Upper lobe of left lung (tissue), 6 donors: ENCODE data around the gene SMIM29. TPM values are rescaled to one million over a fixed set of nuclear protein-coding genes. Genes with fewer than 3 reads are reported as not detected.
"Not testable (repeated sequence)": the region's sequence is repeated elsewhere in the genome, so short reads cannot be mapped to it uniquely, and the experiment has no call there.

Experiments
- ATAC-seq, 2 donors: fragments of 200-7000 bp; cut with Tn5 transposase; one replicate each; pipeline ENCODE4 v1.9.1; 2022; ENCODE audit warnings: mild to moderate bottlenecking in 2 of 2, moderate library complexity in 2 of 2; ENCODE audit not compliant: low FRiP score in 2 of 2
- DNase-seq, 2 donors: peaks; one replicate each; pipeline ENCODE4 v3.0.0-alpha.2; 2019 to 2020
- H3K27ac ChIP-seq, 4 donors: fragments of 200-600 bp; sonication (generic); one replicate each; pipeline ENCODE4 v1.5.1; 2016 to 2019
- H3K27me3 ChIP-seq, 4 donors: fragments of 200-600 bp; sonication (generic); one replicate each; pipeline ENCODE4 v1.5.1; 2017 to 2019
- H3K36me3 ChIP-seq, 4 donors: fragments of 200-600 bp; sonication (generic); one replicate each; pipeline ENCODE4 v1.5.1; 2016 to 2019
- H3K4me1 ChIP-seq, 4 donors: fragments of 200-600 bp; sonication (generic); one replicate each; pipeline ENCODE4 v1.5.1; 2018 to 2019
- H3K4me3 ChIP-seq, 4 donors: fragments of 200-600 bp; sonication (generic); one replicate each; pipeline ENCODE4 v1.5.1; 2017 to 2019; ENCODE audit warnings: mild to moderate bottlenecking in 2 of 4, moderate library complexity in 1 of 4
- H3K9me3 ChIP-seq, 4 donors: fragments of 200-600 bp; sonication (generic); one replicate each; pipeline ENCODE4 v1.5.1; 2018 to 2019
- EP300 ChIP-seq, 4 donors: sonication (generic); formaldehyde crosslinking; IDR thresholded peaks; one replicate each; pipeline ENCODE4 v1.5.1; 2017; ENCODE audit warnings: antibody characterized with exemption in 4 of 4, control low read depth in 2 of 4
- POLR2A ChIP-seq, 4 donors: fragments of 450-650 bp; IDR thresholded peaks; one replicate each; pipeline ENCODE4 v1.5.1; 2016 to 2017; ENCODE audit warnings: antibody characterized with exemption in 4 of 4, mild to moderate bottlenecking in 2 of 4
- POLR2AphosphoS5 ChIP-seq, 2 donors: sonication (generic); formaldehyde crosslinking; IDR thresholded peaks; one replicate each; pipeline ENCODE4 v1.5.1; 2017; ENCODE audit warnings: antibody characterized with exemption in 2 of 2
- WGBS, 2 donors: methylation state at CpG; one replicate each; pipeline ENCODE4 v1.1.5; 2017 to 2018; 5-methylcytosine and 5-hydroxymethylcytosine counted together
- total RNA-seq, 6 donors: library from RNA; depleted of rRNA in 4 of 6; stranded (reverse); fragments of >200 nt in 4 of 6; gene quantifications; one replicate each; pipeline versions ENCODE4 v1.1.0 to v1.2.1, GENCODE V29; 2016 to 2021
- TF ChIP-seq, protein P1 (sequence below), 6 experiments: fragments of 450-650 bp in 4 of 6; fragments of 200-600 bp in 2 of 6; sonication (generic) in 2 of 6; IDR thresholded peaks; one replicate each; pipeline ENCODE4 v1.5.1; 2016 to 2019; ENCODE audit warnings: antibody characterized with exemption in 6 of 6
- donor health status: DM: no; HTN: no; CAD: no; lungs with moderate emphysema.
- donor health status: DM: no; HTN: yes; CAD: no; lungs with severe emphysema.

The SMIM29 gene
- total RNA-seq, 6 donors from 2014 or later: 12.6 to 42.2 (median 34.9) TPM

DNA sequence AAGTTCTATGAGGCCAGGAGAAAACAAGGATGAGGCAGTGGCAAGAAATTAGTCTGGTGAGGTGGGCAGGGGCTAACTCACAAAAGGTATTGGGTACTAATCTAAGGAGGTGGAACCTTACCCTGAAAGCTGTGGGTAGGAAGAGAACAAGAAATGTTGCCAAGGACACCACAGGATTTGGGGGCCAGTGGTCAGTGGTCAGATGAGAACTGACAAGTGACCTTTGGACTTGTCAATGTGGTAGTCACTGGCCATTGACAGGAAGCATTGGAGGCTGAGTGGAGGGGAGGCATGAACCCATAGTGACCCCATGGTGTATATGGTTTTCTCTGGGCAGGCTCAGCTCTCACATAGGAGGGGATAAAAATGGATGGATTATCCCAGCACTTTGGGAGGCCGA lies 25.3 kb upstream of the SMIM29 start:
- peak overlapping the region in 3 of 4 donors; percentile 50 to 71 (median 71) for H3K27ac ChIP-seq
- ATAC-seq (no peak), DNase-seq (no peak)
- H3K4me1 ChIP-seq: peaks cover 13 to 27% (median 18%) of the 10 kb centered on the region in 4 donors
- no peaks in the 10 kb centered on the region for H3K27me3 ChIP-seq
- H3K36me3 ChIP-seq: peaks cover 0 to 5% (median under 1%) of the 10 kb centered on the region in 4 donors
- no peak overlapping the region for H3K4me3 ChIP-seq
- no peaks in the 10 kb centered on the region for H3K9me3 ChIP-seq
- WGBS, 2 donors: 92 to 94% methylated on average over 1 of the region's 1 CpG
- TF ChIP-seq, protein P1, sequence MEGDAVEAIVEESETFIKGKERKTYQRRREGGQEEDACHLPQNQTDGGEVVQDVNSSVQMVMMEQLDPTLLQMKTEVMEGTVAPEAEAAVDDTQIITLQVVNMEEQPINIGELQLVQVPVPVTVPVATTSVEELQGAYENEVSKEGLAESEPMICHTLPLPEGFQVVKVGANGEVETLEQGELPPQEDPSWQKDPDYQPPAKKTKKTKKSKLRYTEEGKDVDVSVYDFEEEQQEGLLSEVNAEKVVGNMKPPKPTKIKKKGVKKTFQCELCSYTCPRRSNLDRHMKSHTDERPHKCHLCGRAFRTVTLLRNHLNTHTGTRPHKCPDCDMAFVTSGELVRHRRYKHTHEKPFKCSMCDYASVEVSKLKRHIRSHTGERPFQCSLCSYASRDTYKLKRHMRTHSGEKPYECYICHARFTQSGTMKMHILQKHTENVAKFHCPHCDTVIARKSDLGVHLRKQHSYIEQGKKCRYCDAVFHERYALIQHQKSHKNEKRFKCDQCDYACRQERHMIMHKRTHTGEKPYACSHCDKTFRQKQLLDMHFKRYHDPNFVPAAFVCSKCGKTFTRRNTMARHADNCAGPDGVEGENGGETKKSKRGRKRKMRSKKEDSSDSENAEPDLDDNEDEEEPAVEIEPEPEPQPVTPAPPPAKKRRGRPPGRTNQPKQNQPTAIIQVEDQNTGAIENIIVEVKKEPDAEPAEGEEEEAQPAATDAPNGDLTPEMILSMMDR (IDR thresholded peaks at IDR 0.05): no peak
- no peak for TF ChIP-seq EP300 (IDR thresholded peaks at IDR 0.05)
- no peak for TF ChIP-seq POLR2AphosphoS5 (IDR thresholded peaks at IDR 0.05)
- TF ChIP-seq POLR2A (IDR thresholded peaks at IDR 0.05): no peak

DNA sequence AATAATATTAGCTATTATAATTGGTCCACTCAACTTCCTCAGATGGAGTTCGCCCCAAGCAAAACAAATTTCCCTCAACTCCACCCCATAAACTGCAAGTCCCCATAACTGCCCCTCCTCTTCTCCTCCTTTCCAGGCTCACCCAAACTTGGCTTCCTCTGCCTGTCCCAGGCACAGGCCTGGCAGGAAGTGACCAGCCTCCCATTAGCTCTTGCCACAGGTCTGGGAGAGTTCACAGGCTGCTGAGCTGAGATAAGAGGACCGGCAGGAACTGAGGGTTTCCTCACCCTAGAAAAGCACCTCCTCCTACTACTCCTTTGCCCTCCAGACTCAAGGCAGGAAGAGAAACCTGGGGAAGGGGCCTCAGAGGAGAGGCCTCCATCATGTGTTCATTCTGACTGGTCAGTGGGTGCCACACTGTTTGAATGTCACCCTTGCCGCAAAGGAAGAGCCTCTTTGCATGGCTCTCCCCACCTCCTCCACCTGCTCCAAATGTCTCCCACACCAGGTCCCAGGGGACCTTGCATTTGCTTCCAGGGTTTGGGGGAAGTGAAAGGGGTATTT lies 24.5 kb upstream of the SMIM29 start:
- peaks cover 13 to 27% (median 18%) of the 10 kb centered on the region in 4 donors for H3K4me1 ChIP-seq
- WGBS, 2 donors: 38 to 51% methylated on average over 2 to 3 of the region's 3 CpGs
- H3K27me3 ChIP-seq: no peaks in the 10 kb centered on the region
- H3K36me3 ChIP-seq: peaks cover 0 to 1% (median 0%) of the 10 kb centered on the region in 4 donors
- H3K27ac ChIP-seq: peak overlapping the region in 3 of 4 donors; percentile 50 to 71 (median 71)
- ATAC-seq (peak; percentile 74 to 83), DNase-seq (peak in 1 of 2 donors; percentile 70)
- TF ChIP-seq EP300 (IDR thresholded peaks at IDR 0.05) (peak in 2 of 4 donors; percentile 31 to 52), POLR2AphosphoS5 (IDR thresholded peaks at IDR 0.05) (peak in 1 of 2 donors; percentile 68), POLR2A (IDR thresholded peaks at IDR 0.05) (no peak)
- TF ChIP-seq, protein P1 (IDR thresholded peaks at IDR 0.05): no peak
- H3K9me3 ChIP-seq: no peaks in the 10 kb centered on the region
- no peak overlapping the region for H3K4me3 ChIP-seq

DNA sequence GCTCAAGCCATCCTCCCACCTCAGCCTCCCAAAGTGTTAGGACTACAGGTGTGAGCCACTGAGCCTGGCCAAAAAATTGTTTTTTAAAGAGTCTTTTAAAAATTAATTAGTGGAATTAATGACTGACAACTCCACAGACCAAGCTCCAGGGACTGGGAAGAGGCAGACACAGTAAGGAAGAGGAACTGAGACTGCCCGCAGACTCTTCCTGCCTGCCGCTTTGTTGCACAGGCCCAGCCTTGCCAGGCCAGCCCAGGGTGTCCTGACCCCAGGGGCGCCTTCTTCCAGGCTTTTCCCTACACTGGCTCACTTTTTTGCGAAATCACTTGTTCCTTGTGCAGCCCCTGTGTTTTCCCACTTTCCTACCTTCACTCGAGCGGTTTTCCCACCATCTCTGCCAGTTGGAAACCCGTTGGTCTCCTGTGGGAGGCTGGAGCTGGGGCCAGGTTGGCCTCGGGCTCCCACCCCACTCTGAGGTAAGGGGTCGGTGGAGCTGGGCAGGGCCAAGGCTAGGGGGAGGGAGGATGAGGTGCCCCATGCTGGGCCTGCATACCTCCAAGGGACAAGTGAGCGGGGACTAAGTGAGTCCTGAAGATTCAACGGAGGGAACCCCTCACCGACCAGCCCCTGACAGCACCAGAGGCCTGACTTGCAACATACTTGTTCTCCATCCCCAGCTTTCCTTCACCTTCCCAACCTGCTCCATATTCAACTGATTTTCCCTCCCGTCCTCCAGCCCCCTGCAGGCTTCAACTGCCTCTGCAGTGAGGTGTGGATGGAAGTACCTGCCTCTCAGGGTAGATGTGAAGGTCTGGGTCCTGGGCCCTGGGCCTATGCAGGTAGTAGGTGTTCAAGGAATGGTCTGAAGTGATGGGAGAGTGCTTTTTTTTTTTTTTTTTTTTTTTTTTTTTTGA lies 23.5 kb upstream of the SMIM29 start:
- Histone ChIP-seq H3K4me1 (peaks cover 13 to 27% (median 18%) of the 10 kb centered on the region in 4 donors), H3K27ac (peak overlapping the region in 3 of 4 donors; percentile 58 to 71 (median 71)), H3K9me3 (no peaks in the 10 kb centered on the region), H3K27me3 (no peaks in the 10 kb centered on the region), H3K36me3 (no peaks in the 10 kb centered on the region), H3K4me3 (no peak overlapping the region)
- DNase-seq (peak in 1 of 2 donors; percentile 68), ATAC-seq (peak; percentile 75 to 82)
- WGBS, 2 donors: 81% methylated on average over 13 of the region's 13 CpGs
- TF ChIP-seq, protein P1 (IDR thresholded peaks at IDR 0.05): peak in 1 of 6 experiments; percentile 18
- TF ChIP-seq POLR2A (IDR thresholded peaks at IDR 0.05): no peak
- no peak for TF ChIP-seq EP300 (IDR thresholded peaks at IDR 0.05)
- no peak for TF ChIP-seq POLR2AphosphoS5 (IDR thresholded peaks at IDR 0.05)

DNA sequence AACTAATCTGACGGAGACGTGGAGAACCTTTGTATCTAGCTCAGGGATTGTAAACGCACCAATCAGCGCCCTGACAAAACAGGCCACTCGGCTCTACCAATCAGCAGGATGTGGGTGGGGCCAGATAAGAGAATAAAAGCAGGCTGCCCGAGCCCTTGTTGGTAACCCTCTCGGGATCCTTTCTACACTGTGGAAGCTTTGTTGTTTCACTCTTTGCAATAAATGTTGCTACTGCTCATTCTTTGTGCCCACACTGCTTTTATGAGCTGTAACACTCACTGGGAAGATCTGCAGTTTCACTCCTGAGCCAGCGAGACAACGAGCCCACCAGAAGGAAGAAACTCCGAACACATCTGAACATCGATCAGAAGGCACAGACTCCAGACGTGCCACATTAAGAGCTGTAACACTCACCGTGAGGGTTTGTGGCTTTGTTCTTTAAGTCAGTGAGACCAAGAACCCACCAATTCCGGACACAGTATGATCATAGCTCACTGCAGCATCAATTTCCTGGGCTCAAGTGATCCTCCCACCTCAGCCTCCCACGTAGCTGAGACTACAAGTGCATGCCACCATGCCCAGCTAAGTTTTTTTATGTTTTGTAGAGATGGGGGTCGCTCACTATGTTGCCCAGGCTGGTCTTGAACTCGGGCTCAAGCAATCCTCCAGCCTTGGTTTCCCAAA lies 21.0 kb upstream of the SMIM29 start:
- not testable (repeated sequence) for H3K27ac ChIP-seq, ATAC-seq, DNase-seq, H3K36me3 ChIP-seq, H3K9me3 ChIP-seq, H3K27me3 ChIP-seq, H3K4me3 ChIP-seq
- 78 to 92% methylated on average over 14 to 17 of the region's 17 CpGs for WGBS, 2 donors
- peaks cover 13 to 27% (median 18%) of the 10 kb centered on the region in 4 donors for H3K4me1 ChIP-seq

DNA sequence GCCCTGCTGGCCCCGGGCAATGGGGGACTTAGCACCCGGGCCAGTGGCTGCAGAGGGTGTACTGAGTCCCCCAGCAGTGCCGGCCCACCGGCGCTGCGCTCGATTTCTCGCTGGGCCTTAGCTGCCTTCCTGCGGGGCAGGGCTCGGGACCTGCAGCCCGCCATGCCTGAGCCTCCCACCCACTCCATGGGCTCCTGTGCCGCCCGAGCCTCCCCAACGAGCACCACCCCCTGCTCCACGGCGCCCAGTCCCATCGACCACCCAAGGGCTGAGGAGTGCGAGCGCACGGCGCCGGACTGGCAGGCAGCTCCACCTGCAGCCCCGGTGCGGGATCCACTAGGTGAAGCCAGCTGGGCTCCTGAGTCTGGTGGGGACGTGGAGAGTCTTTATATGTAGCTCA lies 20.3 kb upstream of the SMIM29 start:
- ATAC-seq: not testable (repeated sequence)

More for the DNA sequence above, 20.3 kb upstream of the SMIM29 start:
- H3K36me3 ChIP-seq, H3K9me3 ChIP-seq, H3K27me3 ChIP-seq, H3K4me3 ChIP-seq, H3K27ac ChIP-seq: not testable (repeated sequence)
- DNase-seq: peak in 1 of 2 donors; percentile 66
- 99% methylated on average over 16 of the region's 25 CpGs; no CpG with 5 or more reads in 1 of the 2 donors for WGBS, 2 donors
- peaks cover 13 to 24% (median 18%) of the 10 kb centered on the region in 4 donors for H3K4me1 ChIP-seq
